GM23248 (cell line): ENCODE results near the gene TBC1D2.

Experiments
- EZH2 ChIP-seq: fragments of 200-600 bp; sonication (generic); IDR thresholded peaks from 2 replicates; pipeline ENCODE4 v1.6.1; 2018; ENCODE audit warnings: antibody characterized with exemption, mild to moderate bottlenecking; ENCODE audit not compliant: insufficient read depth, poor library complexity, severe bottlenecking
- EZH2phosphoT487 ChIP-seq: fragments of 200-600 bp; sonication (generic); IDR thresholded peaks from 2 replicates; pipeline ENCODE4 v1.6.1; 2018; ENCODE audit warnings: antibody characterized with exemption, moderate library complexity, mild to moderate bottlenecking, low read depth; ENCODE audit not compliant: insufficient read depth

GRCh38 chr9:98230789-98231188 is 24.7 kb downstream of the TBC1D2 start:
- no peak for TF ChIP-seq EZH2phosphoT487
- no peak for TF ChIP-seq EZH2
